RWPE2 (cell line): Measurements from ENCODE around the gene PPP2R2B.

Source experiments
- ATAC-seq: fragments of 200-7000 bp; cut with Tn5 transposase; 3 replicates; pipeline ENCODE4 v1.9.1; 2021; ENCODE audit warnings: low read depth
- DNase-seq: peaks from one replicate; pipeline ENCODE4 v3.0.0-alpha.2; 2020; ENCODE audit warnings: low spot score
- H3K27ac ChIP-seq: fragments of 450-650 bp; 2 replicates; pipeline ENCODE4 v1.5.1; 2017; ENCODE audit warnings: mild to moderate bottlenecking; ENCODE audit not compliant: poor library complexity, severe bottlenecking
- H3K27me3 ChIP-seq: fragments of 250-450 bp; sonication (Bioruptor Pico); 2 replicates; pipeline ENCODE4 v1.5.1; 2021; ENCODE audit warnings: mild to moderate bottlenecking, moderate library complexity; ENCODE audit not compliant: insufficient read depth, poor library complexity, severe bottlenecking
- H3K36me3 ChIP-seq: fragments of 250-450 bp; sonication (Bioruptor Pico); 2 replicates; pipeline ENCODE4 v1.5.1; 2020; ENCODE audit warnings: low read depth, mild to moderate bottlenecking, moderate library complexity
- H3K4me1 ChIP-seq: fragments of 250-450 bp; sonication (Bioruptor Pico); 2 replicates; pipeline ENCODE4 v1.5.1; 2021; ENCODE audit warnings: mild to moderate bottlenecking, moderate library complexity; ENCODE audit not compliant: insufficient read depth, poor library complexity, severe bottlenecking
- H3K4me3 ChIP-seq: fragments of 250-450 bp; sonication (Bioruptor Pico); 2 replicates; pipeline ENCODE4 v1.5.1; 2021; ENCODE audit warnings: mild to moderate bottlenecking, moderate library complexity; ENCODE audit not compliant: severe bottlenecking
- H3K9me3 ChIP-seq: fragments of 250-450 bp; sonication (Bioruptor Pico); 2 replicates; pipeline ENCODE4 v1.5.1; 2021; ENCODE audit warnings: mild to moderate bottlenecking, moderate library complexity; ENCODE audit not compliant: severe bottlenecking
- CTCF ChIP-seq: fragments of 450-650 bp; IDR thresholded peaks from one replicate; pipeline ENCODE4 v1.5.1; 2017; ENCODE audit warnings: mild to moderate bottlenecking, moderate library complexity; ENCODE audit not compliant: poor library complexity, severe bottlenecking

PPP2R2B gene

GRCh38 chr5:146540414-146540813 is 338.1 kb downstream of the PPP2R2B start:
- Histone ChIP-seq H3K36me3 (no peaks in the 10 kb centered on the region), H3K4me1 (peaks cover 11% of the 10 kb centered on the region), H3K27ac (no peak overlapping the region), H3K4me3 (no peak overlapping the region), H3K9me3 (no peaks in the 10 kb centered on the region), H3K27me3 (peaks cover 1% of the 10 kb centered on the region)
- DNase-seq (no peak), ATAC-seq (peak; percentile 43)
- no peak for TF ChIP-seq CTCF

GRCh38 chr5:146539973-146540372 is 338.6 kb downstream of the PPP2R2B start:
- TF ChIP-seq CTCF: no peak
- Histone ChIP-seq H3K36me3 (no peaks in the 10 kb centered on the region), H3K27ac (no peak overlapping the region), H3K4me1 (peaks cover 11% of the 10 kb centered on the region), H3K4me3 (no peak overlapping the region), H3K27me3 (no peaks in the 10 kb centered on the region), H3K9me3 (no peaks in the 10 kb centered on the region)
- DNase-seq: no peak
- ATAC-seq: peak; percentile 90

GRCh38 chr5:146538432-146538831 is 340.1 kb downstream of the PPP2R2B start:
- H3K27me3 ChIP-seq: no peaks in the 10 kb centered on the region
- H3K4me1 ChIP-seq: peaks cover 11% of the 10 kb centered on the region
- no peak overlapping the region for H3K4me3 ChIP-seq
- ATAC-seq (no peak), DNase-seq (no peak)
- H3K9me3 ChIP-seq: no peaks in the 10 kb centered on the region
- no peaks in the 10 kb centered on the region for H3K36me3 ChIP-seq
- no peak overlapping the region for H3K27ac ChIP-seq
- TF ChIP-seq CTCF: no peak

GRCh38 chr5:146533882-146534281 is 344.7 kb downstream of the PPP2R2B start:
- H3K4me1 ChIP-seq: no peaks in the 10 kb centered on the region
- H3K36me3 ChIP-seq: no peaks in the 10 kb centered on the region
- DNase-seq: no peak
- no peaks in the 10 kb centered on the region for H3K9me3 ChIP-seq
- H3K27ac ChIP-seq: no peak overlapping the region
- H3K4me3 ChIP-seq: no peak overlapping the region
- TF ChIP-seq CTCF: no peak
- no peak for ATAC-seq
- no peaks in the 10 kb centered on the region for H3K27me3 ChIP-seq

GRCh38 chr5:146533260-146533857 is 345.2 kb downstream of the PPP2R2B start:
- Histone ChIP-seq H3K4me3 (no peak overlapping the region), H3K27me3 (no peaks in the 10 kb centered on the region), H3K9me3 (no peaks in the 10 kb centered on the region), H3K4me1 (peaks cover 1% of the 10 kb centered on the region), H3K36me3 (no peaks in the 10 kb centered on the region), H3K27ac (no peak overlapping the region)
- TF ChIP-seq CTCF: peak; percentile 99
- peak; percentile 92 for ATAC-seq
- peak; percentile 76 for DNase-seq
